ENCODE results near the gene TYMS. TPM values are rescaled to one million over a fixed set of nuclear protein-coding genes. Genes with fewer than 3 reads are reported as not detected.

TYMS gene
- total and polyA plus RNA-seq, 2 donors (not counting 3 experiments of a cell fraction or from before 2014, with no cell fraction given): 136 to 200 TPM

GRCh38 chr18:711657-712400 is 54.4 kb downstream of the TYMS start:
- H3K36me3 ChIP-seq (ENCODE audit: control insufficient read depth in 2 of 2, extremely low read depth in 1 of 2, insufficient read depth in 2 of 2, low read length in 2 of 2): peaks cover 2 to 3% of the 10 kb centered on the region in 2 experiments
- TF ChIP-seq CTCF (IDR thresholded peaks at IDR 0.05; ENCODE audit: extremely low read depth in 1 of 2, insufficient read depth in 1 of 2, low read depth in 1 of 2, low read length in 2 of 2) (peak in 1 of 2 donors; percentile 16), POLR2A (IDR thresholded peaks at IDR 0.05; ENCODE audit: low read depth, low read length) (no peak), EZH2 (IDR thresholded peaks at IDR 0.05; ENCODE audit: borderline replicate concordance, low read depth, low read length, severe bottlenecking) (no peak)
- intact Hi-C loops (cut with micrococcal nuclease) (loop anchor here (1.0 to 2.0 kb wide), 4 partner anchors 53 to 127 kb away; no protein-coding TSS in a partner anchor), dilution Hi-C loops (cut with MboI; ENCODE audit: extremely low pct_ligation_motif_present, low sequenced_read_pairs) (no loop called here)
- DNase-seq (ENCODE audit: low read depth, low spot score) (peak; percentile 77), FAIRE-seq (peak; percentile 55)
- BruUV-seq (replicated peaks): TSS peak; percentile 65
- H3K9me1 ChIP-seq (replicated peaks; ENCODE audit: control insufficient read depth, extremely low read depth, insufficient read depth, low read length): no peaks in the 10 kb centered on the region
- H3K4me1 ChIP-seq (ENCODE audit: control insufficient read depth, extremely low read depth, insufficient read depth, low read length): peaks cover 5% of the 10 kb centered on the region
- CTCF ChIA-PET: interaction anchor here (0.7 to 2.1 kb wide), 25 partner anchors 9 to 459 kb away, joined by 3 to 33 read pairs (median 4); partner anchors contain the start of genes THOC1 and TYMS
- peak overlapping the region; percentile 49 for H3K27ac ChIP-seq (ENCODE audit: insufficient read depth, low read depth, low read length)
- no peaks in the 10 kb centered on the region for H4K20me1 ChIP-seq (replicated peaks; ENCODE audit: control insufficient read depth, extremely low read depth, insufficient read depth, low read length)
- H3K79me2 ChIP-seq (ENCODE audit: control insufficient read depth, insufficient read depth, low read length): peaks cover 40% of the 10 kb centered on the region
- peak overlapping the region; percentile 43 for H2AFZ ChIP-seq (ENCODE audit: low read depth, low read length)
- no peaks in the 10 kb centered on the region for H3K9me3 ChIP-seq (replicated peaks; ENCODE audit: control insufficient read depth, insufficient read depth, low read length)
- peak overlapping the region; percentile 79 for H3K4me2 ChIP-seq (ENCODE audit: insufficient read depth, low read length)
- peak overlapping the region; percentile 72 for H3K9ac ChIP-seq (replicated peaks; ENCODE audit: extremely low read depth, insufficient read depth, low read length)
- peak overlapping the region; percentile 74 to 84 (median 82) for H3K4me3 ChIP-seq (replicated peaks in 1 of 3; ENCODE audit: insufficient read depth in 1 of 3, low read depth in 1 of 3, low read length in 3 of 3)
- POLR2A ChIA-PET: interaction anchor here (0.9 to 1.3 kb wide), 2 partner anchors 9 to 119 kb away, joined by 3 to 4 read pairs; no protein-coding TSS in a partner anchor
- no peaks in the 10 kb centered on the region for H3K27me3 ChIP-seq (ENCODE audit: control insufficient read depth in 2 of 2, insufficient read depth in 2 of 2, low read length in 2 of 2)
